LoVo (cell line): ENCODE measurements around the gene EPHA3.

Experiments
- DNase-seq: peaks from one replicate; pipeline ENCODE4 v3.0.0-alpha.2; 2016; ENCODE audit warnings: low spot score

EPHA3 gene

GRCh38 chr3:89449086-89449485 lies 341.7 kb downstream of the EPHA3 start:
- no peak for DNase-seq

DNA sequence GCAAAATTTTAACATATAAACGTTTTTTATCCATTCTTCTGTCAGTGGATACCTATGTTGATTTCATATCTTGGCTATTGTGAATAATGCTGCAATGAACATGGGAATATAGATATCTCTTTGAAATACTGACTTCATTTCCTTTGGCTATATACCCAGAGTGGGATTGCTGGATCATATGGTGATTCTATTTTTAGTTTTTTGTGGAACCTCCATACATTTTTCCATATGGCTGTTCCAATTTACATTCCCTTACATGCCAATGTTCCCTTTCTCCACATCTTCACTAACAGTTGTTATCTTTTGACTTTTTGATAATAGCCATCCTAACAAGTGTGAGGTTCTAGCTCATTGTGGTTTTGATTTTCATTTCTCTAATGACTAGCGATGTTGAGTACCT lies 344.6 kb downstream of the EPHA3 start:
- DNase-seq = no peak

DNA sequence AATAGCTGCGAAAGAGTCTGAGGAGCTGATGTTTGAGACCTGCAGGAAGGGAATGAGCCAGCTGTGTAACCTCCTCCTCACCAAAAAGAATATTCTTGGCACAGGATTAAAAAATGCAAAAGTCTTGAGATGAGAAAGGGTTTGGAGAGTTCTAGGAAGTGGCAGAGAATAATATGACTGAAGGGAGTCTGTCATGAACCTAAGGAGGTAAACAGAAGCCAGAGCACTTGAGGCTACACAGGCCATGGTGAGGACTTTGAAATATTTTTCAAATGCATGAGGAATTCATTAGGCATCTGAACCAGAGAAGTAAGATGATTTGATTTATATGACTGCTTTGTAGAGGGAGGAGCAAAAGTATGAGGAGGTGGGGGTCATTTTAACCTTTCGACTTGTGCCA lies 347.8 kb downstream of the EPHA3 start:
- DNase-seq = no peak

DNA sequence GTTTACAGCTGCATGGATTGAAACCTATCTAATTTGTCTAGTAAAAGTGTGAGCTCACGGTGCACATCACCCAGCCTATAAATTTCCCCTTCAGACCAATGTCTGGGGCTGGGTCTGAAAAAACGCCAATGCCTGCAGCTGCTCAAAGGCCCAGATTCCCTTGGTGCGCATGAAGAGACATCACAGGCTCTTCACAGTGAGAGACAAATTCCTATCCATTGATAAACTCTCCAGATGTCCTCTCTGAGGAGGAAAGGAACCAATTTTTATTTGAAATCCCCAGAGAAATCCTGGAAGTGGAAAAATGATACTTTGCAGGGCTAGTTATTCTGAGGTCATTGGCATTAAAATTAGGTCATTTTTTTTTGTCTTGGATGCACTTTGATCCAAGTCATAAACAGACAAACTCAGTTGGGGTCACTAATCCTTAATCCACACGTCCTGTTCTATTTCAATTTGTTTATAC lies 360.5 kb downstream of the EPHA3 start:
- no peak for DNase-seq

DNA sequence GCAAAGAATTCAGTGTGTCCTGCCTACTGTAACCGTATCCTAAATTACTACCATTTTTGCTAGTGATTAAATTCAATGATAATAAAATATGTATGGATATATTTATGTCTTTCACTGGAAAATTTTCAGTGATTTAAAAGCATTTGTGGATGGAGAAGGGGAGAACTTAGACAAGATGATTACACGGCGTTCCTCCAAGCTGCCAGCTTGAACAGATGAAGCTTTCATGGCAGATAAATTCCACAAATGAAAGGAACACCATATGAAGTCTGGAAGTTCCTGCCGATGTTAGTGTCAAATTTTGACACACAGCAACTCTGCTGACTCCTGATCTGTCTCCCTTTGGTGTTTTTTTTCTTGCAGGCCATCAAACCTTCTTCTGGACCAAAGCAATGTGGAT lies 364.7 kb downstream of the EPHA3 start:
- no peak for DNase-seq

GRCh38 chr3:89474333-89475130 lies 367.1 kb downstream of the EPHA3 start:
- no peak for DNase-seq

DNA sequence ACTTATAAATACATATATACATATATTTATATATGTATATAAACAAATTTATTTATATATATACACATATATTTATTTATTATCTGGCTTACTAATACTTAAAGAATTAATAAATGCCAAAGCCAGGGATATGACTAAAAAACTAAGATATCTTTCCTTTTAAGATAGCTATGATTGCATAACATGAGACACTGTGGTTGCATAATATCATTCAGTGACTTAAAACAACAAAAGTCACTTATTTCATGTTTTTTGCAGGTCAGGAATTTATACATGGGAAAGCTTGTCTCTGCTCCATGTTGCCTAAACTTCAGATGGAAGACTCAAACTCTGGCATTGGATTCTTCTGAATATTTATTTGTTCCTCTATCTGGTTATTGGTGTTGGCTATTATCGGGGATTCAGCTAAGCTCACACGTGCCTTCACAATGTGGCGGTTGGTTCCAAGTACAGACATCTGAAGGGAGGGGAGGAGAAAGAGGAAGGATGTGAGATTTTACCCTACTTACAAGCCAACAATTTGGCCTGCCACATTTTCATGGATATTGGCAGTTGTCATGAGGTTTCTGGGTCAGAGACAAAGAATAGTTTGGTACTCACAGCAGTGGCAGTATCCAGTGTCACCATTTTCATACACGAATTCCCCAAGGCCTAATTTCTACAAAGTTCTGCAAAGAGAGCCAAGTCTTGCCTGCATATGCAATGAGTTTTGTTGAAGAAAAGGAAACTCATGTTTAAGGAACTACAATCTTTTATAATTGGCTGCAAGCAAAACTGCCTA lies 381.6 kb downstream of the EPHA3 start:
- DNase-seq = no peak

DNA sequence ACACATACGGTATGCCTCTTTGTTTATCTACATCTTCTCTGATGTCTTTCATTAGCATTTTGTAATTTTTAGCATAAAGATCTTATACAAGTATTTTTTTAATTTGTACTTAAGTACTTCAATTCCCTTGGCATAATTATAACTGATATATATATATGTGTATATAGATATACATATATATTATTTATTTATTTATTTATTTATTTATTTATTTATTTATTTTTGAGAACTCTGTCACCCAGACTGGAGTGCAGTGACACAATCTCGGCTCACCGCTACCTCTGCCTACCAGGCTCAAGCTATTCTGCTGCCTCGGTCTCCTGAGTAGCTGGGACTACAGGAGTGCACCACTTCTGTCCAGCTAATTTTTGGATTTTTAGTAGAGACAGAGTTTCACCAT lies 382.7 kb downstream of the EPHA3 start:
- DNase-seq = no peak

- no peak for DNase-seq
These were observed 387.3 kb downstream of the EPHA3 start for GRCh38 chr3:89494734-89495133.

- DNase-seq = no peak
These were observed 396.5 kb downstream of the EPHA3 start for GRCh38 chr3:89503891-89504391.

DNA sequence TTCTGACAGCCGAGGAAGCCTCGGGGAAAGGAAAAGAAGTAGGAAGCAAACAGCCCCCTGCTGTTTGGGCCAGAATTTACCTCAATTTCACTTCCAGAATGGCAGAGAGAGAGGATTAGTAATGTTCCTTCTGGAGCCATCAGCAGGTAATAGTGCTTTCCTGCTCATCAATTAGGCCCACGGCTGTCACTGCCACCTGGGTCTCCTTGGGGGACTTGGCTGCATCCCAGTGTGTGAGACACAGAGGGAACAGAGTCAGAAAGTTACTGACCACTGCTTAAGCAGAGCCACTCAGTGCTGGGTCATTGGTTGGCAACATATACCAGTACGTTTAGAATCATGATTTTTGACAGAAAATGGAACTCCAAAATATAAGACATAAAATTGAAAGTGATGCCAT lies 397.0 kb downstream of the EPHA3 start:
- DNase-seq = no peak

- DNase-seq = no peak
These were observed 399.2 kb downstream of the EPHA3 start for GRCh38 chr3:89506462-89507103.

- DNase-seq = no peak
These were observed 413.9 kb downstream of the EPHA3 start for GRCh38 chr3:89521328-89521727.

- no peak for DNase-seq
These were observed 414.7 kb downstream of the EPHA3 start for GRCh38 chr3:89522155-89522554.

DNA sequence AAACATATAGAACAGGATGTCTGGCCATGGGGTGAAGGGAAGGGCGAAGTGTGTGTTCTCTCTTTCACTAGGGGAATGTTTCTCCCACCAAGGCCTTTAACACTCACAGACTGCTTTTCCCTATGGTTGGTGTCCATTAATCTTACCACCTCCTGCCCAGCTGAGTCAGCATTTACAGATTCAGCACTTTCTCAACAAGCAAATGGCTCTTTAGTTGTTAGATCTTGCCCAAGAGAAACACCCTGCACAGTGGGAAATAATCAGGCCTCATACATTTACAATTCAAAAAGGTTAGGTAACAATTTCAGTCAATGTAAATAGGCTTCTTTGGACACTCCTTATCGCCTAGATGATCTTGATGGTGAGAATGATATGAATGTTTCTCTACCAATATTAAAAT lies 418.2 kb downstream of the EPHA3 start:
- no peak for DNase-seq

DNA sequence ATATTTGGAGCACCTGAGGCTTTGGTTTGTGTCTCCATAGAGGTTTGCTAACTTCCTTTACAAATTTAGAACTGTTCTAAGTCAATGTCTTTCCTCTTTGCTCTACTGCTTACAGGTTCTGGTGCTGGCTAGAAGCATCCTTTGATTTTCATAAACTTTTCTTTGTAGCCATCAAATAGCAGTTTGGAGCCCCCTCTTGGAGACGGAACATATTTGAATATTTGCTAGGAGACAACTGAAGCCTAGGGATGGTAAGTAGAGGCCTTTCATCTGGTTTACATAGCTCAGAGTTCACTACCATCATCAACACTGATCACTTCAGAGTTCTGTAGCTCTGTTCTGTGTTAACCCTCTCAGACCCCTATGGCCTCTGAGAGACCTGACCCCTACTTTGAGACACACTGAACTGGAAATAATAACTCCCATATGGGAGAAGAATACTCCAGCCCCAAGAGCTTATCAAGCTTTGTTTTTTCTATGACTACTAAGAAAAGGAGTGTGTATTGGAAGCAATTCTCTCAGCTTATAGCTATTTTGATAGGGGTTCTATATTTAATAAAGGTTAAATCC lies 420.4 kb downstream of the EPHA3 start:
- DNase-seq = no peak
